NCI-H2227 (cell line): ENCODE data around the gene CLUH.
"Not testable (repeated sequence)": the region's sequence is repeated elsewhere in the genome, so short reads cannot be mapped to it uniquely, and the experiment has no call there.

Source experiments
- DNase-seq: peaks from one replicate; lab custom pipeline; 2025; ENCODE audit not compliant: unreplicated experiment; lab: John Stamatoyannopoulos, UW

CLUH gene

GRCh38 chr17:2688351-2689342 is 22.9 kb downstream of the CLUH start:
- DNase-seq = no peak

- DNase-seq = no peak
Observed at GRCh38 chr17:2687074-2687418, 24.5 kb downstream of the CLUH start.

- DNase-seq = no peak
Observed at GRCh38 chr17:2685696-2686095, 25.9 kb downstream of the CLUH start.

GRCh38 chr17:2684549-2684948 is 27.0 kb downstream of the CLUH start:
- DNase-seq = no peak

GRCh38 chr17:2683912-2684311 is 27.7 kb downstream of the CLUH start:
- no peak for DNase-seq

GRCh38 chr17:2682176-2682938 is 29.2 kb downstream of the CLUH start:
- no peak for DNase-seq

- no peak for DNase-seq
Observed at GRCh38 chr17:2681650-2682049, 29.9 kb downstream of the CLUH start.

GRCh38 chr17:2680961-2681360 is 30.6 kb downstream of the CLUH start:
- no peak for DNase-seq

GRCh38 chr17:2679247-2679646 is 32.3 kb downstream of the CLUH start:
- not testable (repeated sequence) for DNase-seq

GRCh38 chr17:2672026-2672425 is 39.5 kb downstream of the CLUH start:
- DNase-seq = no peak

GRCh38 chr17:2660410-2660809 is 51.2 kb downstream of the CLUH start:
- DNase-seq = not testable (repeated sequence)

- not testable (repeated sequence) for DNase-seq
Observed at GRCh38 chr17:2659337-2659736, 52.2 kb downstream of the CLUH start.

GRCh38 chr17:2656283-2656682 is 55.3 kb downstream of the CLUH start:
- DNase-seq = no peak

- DNase-seq = no peak
Observed at GRCh38 chr17:2655546-2655945, 56.0 kb downstream of the CLUH start.

GRCh38 chr17:2652911-2653310 is 58.7 kb downstream of the CLUH start:
- not testable (repeated sequence) for DNase-seq

GRCh38 chr17:2649191-2649590 is 62.4 kb downstream of the CLUH start:
- no peak for DNase-seq

- no peak for DNase-seq
Observed at GRCh38 chr17:2647957-2648356, 63.6 kb downstream of the CLUH start.

- DNase-seq = no peak
Observed at GRCh38 chr17:2644971-2645370, 66.6 kb downstream of the CLUH start.
